Prostate gland (tissue), 2 donors: Measurements from ENCODE around the gene DEF6. TPM values are rescaled to one million over a fixed set of nuclear protein-coding genes. Genes with fewer than 3 reads are reported as not detected.

Source experiments
- DNase-seq: peaks from one replicate; pipeline ENCODE4 v3.0.0-alpha.2; 2019; ENCODE audit warnings: low spot score
- H3K27ac ChIP-seq, 2 donors: fragments of 200-600 bp; sonication (generic); 2 replicates each; pipeline ENCODE4 v1.5.1; 2017 to 2019
- H3K27me3 ChIP-seq: fragments of 200-600 bp; sonication (generic); replicated peaks from 2 replicates; pipeline ENCODE4 v1.5.1; 2019; ENCODE audit not compliant: insufficient read depth
- H3K36me3 ChIP-seq, 2 donors: fragments of 200-600 bp; sonication (generic); 1 replicate in 1 of 2; 2 replicates in 1 of 2; pipeline versions ENCODE4 v1.5.1 to v1.8.1; 2017 to 2019
- H3K4me1 ChIP-seq: fragments of 200-600 bp; sonication (generic); replicated peaks from 2 replicates; pipeline ENCODE4 v1.5.1; 2019
- H3K4me3 ChIP-seq, 2 donors: fragments of 200-600 bp; sonication (generic); 2 replicates each; pipeline ENCODE4 v1.5.1; 2017 to 2019
- H3K9me3 ChIP-seq: fragments of 200-600 bp; sonication (generic); 2 replicates; pipeline ENCODE4 v1.5.1; 2017
- CTCF ChIP-seq, 4 experiments: fragments of 200-600 bp in 2 of 4; fragments of 450-650 bp in 2 of 4; sonication (generic) in 2 of 4; IDR thresholded peaks; 1 replicate in 3 of 4; 2 replicates in 1 of 4; pipeline ENCODE4 v1.5.1; 2016 to 2019; ENCODE audit warnings: antibody characterized with exemption in 4 of 4, mild to moderate bottlenecking in 2 of 4, moderate library complexity in 2 of 4
- POLR2A ChIP-seq: fragments of 450-650 bp; IDR thresholded peaks from one replicate; pipeline ENCODE4 v1.6.1; 2016; ENCODE audit warnings: antibody characterized with exemption, mild to moderate bottlenecking
- POLR2AphosphoS5 ChIP-seq: sonication (generic); formaldehyde crosslinking; IDR thresholded peaks from one replicate; pipeline ENCODE4 v1.6.1; 2017; ENCODE audit warnings: antibody characterized with exemption
- WGBS: methylation state at CpG from one replicate; pipeline ENCODE4 v1.1.5; 2018; 5-methylcytosine and 5-hydroxymethylcytosine counted together
- intact Hi-C: fragments of 100-400 bp; cut with DNase I; formaldehyde crosslinking; loops from one replicate; pipeline ENCODE4 v1.14.2; 2022
- total RNA-seq, 2 donors: library from RNA; depleted of rRNA; stranded (reverse); fragments of >200 nt; gene quantifications; one replicate each; pipeline ENCODE4 v1.1.0, GENCODE V29; 2016

Gene DEF6
- total RNA-seq, 2 donors from 2014 or later = 20.2 to 33.4 TPM

GRCh38 chr6:35312807-35313206 is 15.2 kb downstream of the DEF6 start:
- WGBS = 46% methylated on average over 2 of the region's 2 CpGs
- Histone ChIP-seq H3K27me3 (no peaks in the 10 kb centered on the region), H3K36me3 (no peaks in the 10 kb centered on the region), H3K27ac (no peak overlapping the region), H3K4me1 (peaks cover 4% of the 10 kb centered on the region), H3K9me3 (no peaks in the 10 kb centered on the region), H3K4me3 (no peak overlapping the region)
- TF ChIP-seq CTCF (IDR thresholded peaks at IDR 0.05) = no peak
- TF ChIP-seq POLR2A = no peak
- no peak for TF ChIP-seq POLR2AphosphoS5
- DNase-seq = no peak
- intact Hi-C loops = no loop called here

- 31% methylated on average over 28 of the region's 28 CpGs for WGBS
- Histone ChIP-seq H3K27me3 (no peaks in the 10 kb centered on the region), H3K9me3 (no peaks in the 10 kb centered on the region), H3K36me3 (no peaks in the 10 kb centered on the region), H3K27ac (peak overlapping the region in 1 of 2 donors; percentile 22), H3K4me1 (peaks cover 6% of the 10 kb centered on the region), H3K4me3 (peak overlapping the region; percentile 27 to 41)
- DNase-seq = no peak
- intact Hi-C loops = no loop called here
- TF ChIP-seq POLR2AphosphoS5 (no peak), POLR2A (no peak), CTCF (IDR thresholded peaks at IDR 0.05) (no peak)
These were observed 20.0 kb downstream of the DEF6 start for GRCh38 chr6:35317483-35318195.

GRCh38 chr6:35318196-35319171 is 20.9 kb downstream of the DEF6 start:
- 17% methylated on average over 55 of the region's 55 CpGs for whole genome bisulfite sequencing
- Histone ChIP-seq H3K27ac (peak overlapping the region; percentile 22 to 44), H3K9me3 (no peaks in the 10 kb centered on the region), H3K4me3 (peak overlapping the region; percentile 27 to 41), H3K36me3 (no peaks in the 10 kb centered on the region), H3K4me1 (peaks cover 6% of the 10 kb centered on the region), H3K27me3 (no peaks in the 10 kb centered on the region)
- peak; percentile 71 for DNase-seq
- TF ChIP-seq POLR2AphosphoS5 (peak; percentile 63), POLR2A (peak; percentile 39), CTCF (IDR thresholded peaks at IDR 0.05) (peak in 2 of 4 experiments; percentile 17 to 18)
- intact Hi-C loops = no loop called here

GRCh38 chr6:35319346-35320030 is 21.9 kb downstream of the DEF6 start:
- Histone ChIP-seq H3K27me3 (no peaks in the 10 kb centered on the region), H3K4me1 (peaks cover 6% of the 10 kb centered on the region), H3K4me3 (no peak overlapping the region), H3K36me3 (no peaks in the 10 kb centered on the region), H3K27ac (no peak overlapping the region), H3K9me3 (no peaks in the 10 kb centered on the region)
- TF ChIP-seq POLR2AphosphoS5 (no peak), CTCF (IDR thresholded peaks at IDR 0.05) (no peak), POLR2A (no peak)
- intact Hi-C loops = no loop called here
- 96% methylated on average over 20 of the region's 20 CpGs for WGBS
- no peak for DNase-seq
